HG03565 (cell line): ENCODE measurements around the gene DSCAM.
"Not testable (repeated sequence)": the region's sequence is repeated elsewhere in the genome, so short reads cannot be mapped to it uniquely, and the experiment has no call there.

ENCODE experiments used
- ATAC-seq: cut with Tn5 transposase; IDR thresholded peaks from one replicate; pipeline ENCODE4 v1.9.1; 2021; ENCODE audit warnings: mild to moderate bottlenecking, moderate library complexity; ENCODE audit not compliant: unreplicated experiment

The DSCAM gene

GRCh38 chr21:40846587-40847411, at the start of gene DSCAM:
TSS of gene DSCAM (minus strand) at chr21:40847158. CDS start at chr21:40846661, 497 bp downstream.
- no peak for ATAC-seq

GRCh38 chr21:40895697-40896096, 48.7 kb upstream of the DSCAM start:
- not testable (repeated sequence) for ATAC-seq

GRCh38 chr21:40886931-40887330, 40.0 kb upstream of the DSCAM start:
- ATAC-seq: no peak

GRCh38 chr21:40886006-40886405, 39.0 kb upstream of the DSCAM start:
- ATAC-seq: no peak

GRCh38 chr21:40882192-40882915, 35.4 kb upstream of the DSCAM start:
- ATAC-seq: no peak

GRCh38 chr21:40881767-40882166, 34.8 kb upstream of the DSCAM start:
- ATAC-seq: no peak

- ATAC-seq: no peak
These were observed 24.1 kb upstream of the DSCAM start for GRCh38 chr21:40871099-40871498.

- no peak for ATAC-seq
These were observed 16.9 kb upstream of the DSCAM start for GRCh38 chr21:40863839-40864238.

GRCh38 chr21:40858517-40858916, 11.6 kb upstream of the DSCAM start:
- no peak for ATAC-seq

GRCh38 chr21:40853956-40854688, 7.2 kb upstream of the DSCAM start:
- ATAC-seq: no peak

- ATAC-seq: no peak
These were observed 5.6 kb upstream of the DSCAM start for GRCh38 chr21:40852563-40852962.

GRCh38 chr21:40851749-40852148, 4.8 kb upstream of the DSCAM start:
- no peak for ATAC-seq

GRCh38 chr21:40850071-40850470, 3.1 kb upstream of the DSCAM start:
- no peak for ATAC-seq

GRCh38 chr21:40847951-40848350, 993 bp upstream of the DSCAM start:
- no peak for ATAC-seq

- no peak for ATAC-seq
These were observed 855 bp downstream of the DSCAM start for GRCh38 chr21:40846103-40846502.

- ATAC-seq: no peak
These were observed 1.4 kb downstream of the DSCAM start for GRCh38 chr21:40845441-40845995.

- ATAC-seq: no peak
These were observed 2.0 kb downstream of the DSCAM start for GRCh38 chr21:40844935-40845334.

GRCh38 chr21:40842197-40842552, 4.8 kb downstream of the DSCAM start:
- ATAC-seq: no peak

- no peak for ATAC-seq
These were observed 5.3 kb downstream of the DSCAM start for GRCh38 chr21:40841524-40842196.

- no peak for ATAC-seq
These were observed 6.4 kb downstream of the DSCAM start for GRCh38 chr21:40840401-40841125.
